Gastroesophageal sphincter (tissue), 3 donors: Measurements from ENCODE around the gene OR6K2.

Experiments used
- CTCF ChIP-seq, 4 experiments: fragments of 200-600 bp in 2 of 4; fragments of 450-650 bp in 2 of 4; sonication (generic) in 1 of 4; IDR thresholded peaks; one replicate each; pipeline ENCODE4 v1.5.1; 2017 to 2019; ENCODE audit warnings: antibody characterized with exemption in 4 of 4, mild to moderate bottlenecking in 2 of 4, moderate library complexity in 2 of 4
- EP300 ChIP-seq: sonication (generic); formaldehyde crosslinking; IDR thresholded peaks from one replicate; pipeline ENCODE4 v1.6.1; 2017; ENCODE audit warnings: antibody characterized with exemption, mild to moderate bottlenecking
- POLR2A ChIP-seq, 2 donors: fragments of 450-650 bp; IDR thresholded peaks; one replicate each; pipeline ENCODE4 v1.6.1; 2017; ENCODE audit warnings: antibody characterized with exemption in 2 of 2, mild to moderate bottlenecking in 2 of 2, moderate library complexity in 1 of 2
- POLR2AphosphoS5 ChIP-seq: sonication (generic); formaldehyde crosslinking; IDR thresholded peaks from one replicate; pipeline ENCODE4 v1.6.1; 2017; ENCODE audit warnings: antibody characterized with exemption

- no peak for TF ChIP-seq POLR2AphosphoS5
- no peak for TF ChIP-seq CTCF (IDR thresholded peaks at IDR 0.05)
- TF ChIP-seq POLR2A (IDR thresholded peaks at IDR 0.05) = no peak
- no peak for TF ChIP-seq EP300
Measured at GRCh38 chr1:158685085-158685484, 15.4 kb downstream of the OR6K2 start.
